HepG2 (cell line): ENCODE data around the gene FANCD2. TPM values are rescaled to one million over a fixed set of nuclear protein-coding genes. Genes with fewer than 3 reads are reported as not detected.

Source experiments
- DR1 ChIP-seq: sonication (generic); formaldehyde crosslinking; IDR thresholded peaks from 2 replicates; pipeline ENCODE4 v1.8.0; 2021; ENCODE audit warnings: mild to moderate bottlenecking, missing genetic modification reagents, inconsistent platforms
- GABPA ChIP-seq, 2 experiments: IDR thresholded peaks; 2 replicates each; pipeline ENCODE4 v1.6.1; 2011 to 2016; ENCODE audit warnings: low read depth in 2 of 2, low read length in 1 of 2, missing biosample characterization in 1 of 2, missing genetic modification characterization in 1 of 2
- GLMP ChIP-seq: sonication (generic); formaldehyde crosslinking; IDR thresholded peaks from 2 replicates; pipeline ENCODE4 v1.9.0; 2021; ENCODE audit warnings: missing genetic modification reagents, mild to moderate bottlenecking, borderline replicate concordance
- KDM2A ChIP-seq: sonication (generic); formaldehyde crosslinking; IDR thresholded peaks from 2 replicates; pipeline ENCODE4 v1.4.0; 2020; ENCODE audit warnings: low read depth, missing genetic modification reagents, borderline replicate concordance
- MNT ChIP-seq: fragments of 450-650 bp; IDR thresholded peaks from 2 replicates; pipeline ENCODE4 v1.6.1; 2016
- MTA1 ChIP-seq: sonication (generic); formaldehyde crosslinking; IDR thresholded peaks from 2 replicates; pipeline ENCODE4 v1.4.0; 2020; ENCODE audit warnings: missing genetic modification reagents, mild to moderate bottlenecking, borderline replicate concordance
- PHB2 ChIP-seq: fragments of 450-650 bp; IDR thresholded peaks from 2 replicates; pipeline ENCODE4 v1.6.1; 2018; ENCODE audit not compliant: partially characterized antibody
- POLR2A ChIP-seq, 2 experiments: IDR thresholded peaks; 2 replicates each; pipeline ENCODE4 v1.6.1; 2011; ENCODE audit warnings: low read depth in 2 of 2, low read length in 2 of 2, mild to moderate bottlenecking in 1 of 2, moderate library complexity in 1 of 2; ENCODE audit not compliant: insufficient read depth in 1 of 2
- RFX3 ChIP-seq: IDR thresholded peaks from 2 replicates; pipeline ENCODE4 v1.6.1; 2016; ENCODE audit warnings: missing biosample characterization, missing genetic modification reagents
- SAP130 ChIP-seq: IDR thresholded peaks from 2 replicates; pipeline ENCODE4 v1.6.1; 2016; ENCODE audit warnings: low read depth
- SOX5 ChIP-seq: IDR thresholded peaks from 2 replicates; pipeline ENCODE4 v1.6.1; 2016; ENCODE audit warnings: borderline replicate concordance
- SP5 ChIP-seq: IDR thresholded peaks from 2 replicates; pipeline ENCODE4 v1.6.1; 2016; ENCODE audit warnings: low read depth, borderline replicate concordance
- TGIF2 ChIP-seq: IDR thresholded peaks from 2 replicates; pipeline ENCODE4 v1.6.1; 2016; ENCODE audit warnings: control low read depth, missing compliant biosample characterization
- ZBTB7B ChIP-seq: sonication (generic); formaldehyde crosslinking; IDR thresholded peaks from 2 replicates; pipeline ENCODE4 v1.4.0; 2020; ENCODE audit warnings: missing genetic modification reagents
- ZBTB8A ChIP-seq: sonication (generic); formaldehyde crosslinking; IDR thresholded peaks from 2 replicates; pipeline ENCODE4 v1.4.0; 2020; ENCODE audit warnings: mild to moderate bottlenecking, low read depth, missing genetic modification reagents, borderline replicate concordance
- ZNF143 ChIP-seq: sonication (generic); formaldehyde crosslinking; IDR thresholded peaks from 2 replicates; pipeline ENCODE4 v1.4.0; 2020; ENCODE audit warnings: missing genetic modification reagents
- ZNF331 ChIP-seq: sonication (generic); formaldehyde crosslinking; IDR thresholded peaks from 2 replicates; pipeline ENCODE4 v1.4.0; 2020; ENCODE audit warnings: missing genetic modification reagents
- ZNF350 ChIP-seq: sonication (generic); formaldehyde crosslinking; IDR thresholded peaks from 2 replicates; pipeline ENCODE4 v1.4.0; 2020; ENCODE audit warnings: mild to moderate bottlenecking, low read depth, missing genetic modification reagents, borderline replicate concordance
- ZNF512 ChIP-seq: sonication (generic); formaldehyde crosslinking; IDR thresholded peaks from 2 replicates; pipeline ENCODE4 v1.4.0; 2020; ENCODE audit warnings: mild to moderate bottlenecking, missing genetic modification reagents
- polyA plus RNA-seq, 8 experiments: library from polyadenylated mRNA; depleted of rRNA in 3 of 8; stranded (reverse) in 7 of 8; unstranded in 1 of 8; fragments of >200 nt; fragmentation: Illumina TruSeq in 4 of 8; extraction: Trizol in 4 of 8; gene quantifications; 2 replicates each; pipeline versions ENCODE4 v1.2.1 to v1.2.3, GENCODE V29; 2011 to 2016; ENCODE audit warnings: low read depth in 4 of 8, missing spikeins in 1 of 8, mixed read lengths in 1 of 8; ENCODE audit not compliant: insufficient read depth in 1 of 8
- total RNA-seq, 5 experiments: library from RNA; depleted of rRNA; stranded (reverse); fragments of >200 nt; fragmentation: Illumina TruSeq; extraction: Trizol; gene quantifications; 2 replicates each; pipeline ENCODE4 v1.2.3, GENCODE V29; 2016; ENCODE audit warnings: low read depth in 1 of 5
- TF ChIP-seq, protein P1 (sequence below): sonication (generic); formaldehyde crosslinking; IDR thresholded peaks from 2 replicates; pipeline ENCODE4 v1.9.0; 2022; ENCODE audit warnings: missing genetic modification reagents, mild to moderate bottlenecking, borderline replicate concordance
- TF ChIP-seq, protein P2 (sequence below): sonication (generic); formaldehyde crosslinking; IDR thresholded peaks from 2 replicates; pipeline ENCODE4 v1.4.0; 2020; ENCODE audit warnings: missing genetic modification reagents

The FANCD2 gene
- total and polyA plus RNA-seq, 2 of the 13 experiments (the other 11 are each of a cell fraction or from before 2014, with no cell fraction given) = 10.1 to 42.0 TPM

GRCh38 chr3:10010878-10011465, 15.3 kb upstream of the FANCD2 start (continued):
- no peak for TF ChIP-seq ZNF512 (CRISPR knock-in tag)
- peak; percentile 54 for TF ChIP-seq TGIF2
- no peak; the same call in 1 of the 2 replicates for TF ChIP-seq KDM2A (CRISPR knock-in tag)
- TF ChIP-seq POLR2A (IDR thresholded peaks at IDR 0.05; ENCODE audit: insufficient read depth in 1 of 2, low read depth in 2 of 2, low read length in 2 of 2) = peak in 1 of 2 experiments; percentile 61; a peak in 1 of 4 replicates
- TF ChIP-seq, protein P1, sequence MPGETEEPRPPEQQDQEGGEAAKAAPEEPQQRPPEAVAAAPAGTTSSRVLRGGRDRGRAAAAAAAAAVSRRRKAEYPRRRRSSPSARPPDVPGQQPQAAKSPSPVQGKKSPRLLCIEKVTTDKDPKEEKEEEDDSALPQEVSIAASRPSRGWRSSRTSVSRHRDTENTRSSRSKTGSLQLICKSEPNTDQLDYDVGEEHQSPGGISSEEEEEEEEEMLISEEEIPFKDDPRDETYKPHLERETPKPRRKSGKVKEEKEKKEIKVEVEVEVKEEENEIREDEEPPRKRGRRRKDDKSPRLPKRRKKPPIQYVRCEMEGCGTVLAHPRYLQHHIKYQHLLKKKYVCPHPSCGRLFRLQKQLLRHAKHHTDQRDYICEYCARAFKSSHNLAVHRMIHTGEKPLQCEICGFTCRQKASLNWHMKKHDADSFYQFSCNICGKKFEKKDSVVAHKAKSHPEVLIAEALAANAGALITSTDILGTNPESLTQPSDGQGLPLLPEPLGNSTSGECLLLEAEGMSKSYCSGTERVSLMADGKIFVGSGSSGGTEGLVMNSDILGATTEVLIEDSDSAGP (CRISPR knock-in tag) = peak; percentile 38; the same call in 1 of the 2 replicates
- TF ChIP-seq, protein P2, sequence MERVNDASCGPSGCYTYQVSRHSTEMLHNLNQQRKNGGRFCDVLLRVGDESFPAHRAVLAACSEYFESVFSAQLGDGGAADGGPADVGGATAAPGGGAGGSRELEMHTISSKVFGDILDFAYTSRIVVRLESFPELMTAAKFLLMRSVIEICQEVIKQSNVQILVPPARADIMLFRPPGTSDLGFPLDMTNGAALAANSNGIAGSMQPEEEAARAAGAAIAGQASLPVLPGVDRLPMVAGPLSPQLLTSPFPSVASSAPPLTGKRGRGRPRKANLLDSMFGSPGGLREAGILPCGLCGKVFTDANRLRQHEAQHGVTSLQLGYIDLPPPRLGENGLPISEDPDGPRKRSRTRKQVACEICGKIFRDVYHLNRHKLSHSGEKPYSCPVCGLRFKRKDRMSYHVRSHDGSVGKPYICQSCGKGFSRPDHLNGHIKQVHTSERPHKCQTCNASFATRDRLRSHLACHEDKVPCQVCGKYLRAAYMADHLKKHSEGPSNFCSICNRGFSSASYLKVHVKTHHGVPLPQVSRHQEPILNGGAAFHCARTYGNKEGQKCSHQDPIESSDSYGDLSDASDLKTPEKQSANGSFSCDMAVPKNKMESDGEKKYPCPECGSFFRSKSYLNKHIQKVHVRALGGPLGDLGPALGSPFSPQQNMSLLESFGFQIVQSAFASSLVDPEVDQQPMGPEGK = peak; percentile 80
- no peak for TF ChIP-seq PHB2
- TF ChIP-seq GLMP = no peak
- TF ChIP-seq ZNF143 (CRISPR knock-in tag) = peak; percentile 16; the same call in 1 of the 2 replicates
- no peak for TF ChIP-seq DR1 (CRISPR knock-in tag)
- TF ChIP-seq ZNF331 (CRISPR knock-in tag) = peak; percentile 38; the same call in 1 of the 2 replicates
- TF ChIP-seq ZBTB7B (CRISPR knock-in tag) = 0 out of 2 replicates have a peak, but pooled peaks have one; percentile 24
- peak; percentile 45; the same call in 1 of the 2 replicates for TF ChIP-seq SP5
- TF ChIP-seq ZNF350 (CRISPR knock-in tag) = 0 out of 2 replicates have a peak, but pooled peaks have one; percentile 22
- peak; percentile 97 for TF ChIP-seq SAP130
- peak; percentile 11; the same call in 1 of the 2 replicates for TF ChIP-seq SOX5
- peak; percentile 100 for TF ChIP-seq ZBTB8A (CRISPR knock-in tag)
- TF ChIP-seq GABPA (IDR thresholded peaks at IDR 0.05; ENCODE audit: low read depth, low read length) = 0 out of 2 replicates have a peak, but pooled peaks have one; percentile 21
- peak; percentile 39; the same call in 1 of the 2 replicates for TF ChIP-seq GABPA (CRISPR knock-in tag; IDR thresholded peaks at IDR 0.05; ENCODE audit: low read depth)
- TF ChIP-seq MNT = 0 out of 2 replicates have a peak, but pooled peaks have one; percentile 13
- TF ChIP-seq RFX3 = peak; percentile 83
- no peak; the same call in 1 of the 2 replicates for TF ChIP-seq MTA1
